ES-I3 (cell line): ENCODE measurements around the gene STK10.

Source experiments
- H3K36me3 ChIP-seq: 2 replicates; pipeline ENCODE4 v1.6.1; 2013; ENCODE audit warnings: mild to moderate bottlenecking, low read length, control low read depth, moderate library complexity; ENCODE audit not compliant: insufficient read depth
- H3K4me1 ChIP-seq: 2 replicates; pipeline ENCODE4 v1.6.1; 2013; ENCODE audit warnings: mild to moderate bottlenecking, control low read depth, low read length; ENCODE audit not compliant: insufficient read depth
- H3K9ac ChIP-seq: 2 replicates; pipeline ENCODE4 v1.6.1; 2013; ENCODE audit warnings: low read depth, mild to moderate bottlenecking, low read length, moderate library complexity
- H3K9me3 ChIP-seq: 2 replicates; pipeline ENCODE4 v1.6.1; 2013; ENCODE audit warnings: mild to moderate bottlenecking, low read length, moderate library complexity; ENCODE audit not compliant: control insufficient read depth, insufficient read depth

The STK10 gene

DNA sequence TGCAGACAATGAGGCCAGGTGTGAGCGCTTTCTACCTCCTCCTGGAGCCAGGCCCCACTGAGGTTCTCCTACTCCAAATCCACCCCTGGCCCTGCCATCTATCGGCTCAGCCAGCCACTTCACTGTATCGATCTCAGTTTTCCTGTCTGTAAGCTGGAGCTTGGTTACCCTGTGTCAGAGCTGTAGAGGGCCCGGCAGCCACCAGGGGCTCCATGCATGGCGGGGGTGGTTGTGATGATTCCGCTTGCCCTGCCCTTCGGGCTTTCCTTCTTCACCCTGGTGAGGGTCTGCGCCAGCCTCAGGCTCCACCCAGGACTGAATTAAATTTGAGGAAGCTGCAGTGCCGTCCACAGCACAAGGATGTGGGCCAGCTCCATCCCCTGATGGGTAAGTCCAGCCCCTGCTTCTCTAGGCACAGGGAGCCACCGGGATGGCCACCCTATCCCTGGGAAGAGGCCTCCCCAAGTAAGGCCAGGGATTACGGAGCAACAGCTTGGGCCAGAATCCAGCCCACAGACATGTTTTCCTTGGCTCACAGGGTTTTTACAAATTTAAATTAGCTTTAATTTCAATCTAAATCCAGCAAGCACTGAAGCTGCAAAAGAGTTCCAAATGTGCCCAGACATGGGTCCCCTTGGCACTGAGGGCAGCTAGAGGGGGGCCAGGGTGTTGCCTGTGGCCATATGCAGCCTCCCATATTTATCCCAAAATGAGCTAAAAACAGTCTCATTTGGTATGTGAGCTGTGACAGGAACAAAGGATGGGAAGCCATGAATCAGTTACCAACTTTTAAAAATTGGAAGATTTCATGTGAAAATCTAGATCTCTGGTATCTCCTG is 92.4 kb downstream of the STK10 start:
- peaks cover 6% of the 10 kb centered on the region for H3K4me1 ChIP-seq
- H3K36me3 ChIP-seq = peaks cover 10% of the 10 kb centered on the region

DNA sequence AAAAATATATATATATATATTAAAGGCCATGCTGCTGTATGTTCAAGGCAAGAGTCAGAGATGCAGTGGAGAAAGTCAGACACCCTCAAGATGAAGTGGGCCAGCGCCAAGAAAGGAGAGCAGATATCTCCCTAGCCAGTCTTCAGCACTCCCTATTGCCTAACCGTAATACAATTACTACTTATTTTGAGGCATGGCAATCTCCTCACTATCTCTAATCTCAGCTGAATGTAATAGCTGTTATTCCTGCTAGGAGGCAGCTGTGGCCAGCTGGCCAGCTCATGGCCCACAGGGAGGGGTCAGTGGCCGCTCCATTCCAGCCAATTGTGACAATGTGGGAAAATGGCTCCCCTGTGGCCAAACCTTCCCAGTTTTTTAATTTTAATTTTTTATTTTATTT is 94.1 kb downstream of the STK10 start:
- H3K36me3 ChIP-seq = peaks cover 10% of the 10 kb centered on the region
- H3K4me1 ChIP-seq = peaks cover 6% of the 10 kb centered on the region
- H3K9me3 ChIP-seq = no peaks in the 10 kb centered on the region
- no peak overlapping the region for H3K9ac ChIP-seq

More for the DNA sequence above, 92.4 kb downstream of the STK10 start:
- Histone ChIP-seq H3K9me3 (no peaks in the 10 kb centered on the region), H3K9ac (no peak overlapping the region)

DNA sequence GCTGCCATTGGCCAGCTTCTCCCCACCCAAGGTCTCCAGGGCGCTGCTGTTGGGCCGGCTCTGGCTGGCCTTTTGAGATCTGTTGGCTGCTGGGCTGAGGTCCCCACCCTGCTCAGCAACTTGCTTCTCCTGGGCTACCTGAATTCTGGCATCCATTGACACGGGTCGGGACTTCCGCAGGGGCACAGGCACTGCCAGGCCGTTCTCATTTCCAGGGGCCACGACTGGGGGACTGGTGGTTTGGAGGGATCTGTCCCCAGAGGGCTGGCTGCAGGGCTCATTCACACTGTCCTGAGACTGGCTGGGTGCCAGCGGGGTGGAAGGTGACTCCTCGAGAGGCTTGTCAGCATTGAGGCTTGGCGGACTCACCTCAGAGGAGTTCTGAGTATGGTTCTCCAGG is 94.5 kb downstream of the STK10 start:
- Histone ChIP-seq H3K9ac (no peak overlapping the region), H3K9me3 (no peaks in the 10 kb centered on the region), H3K36me3 (peaks cover 10% of the 10 kb centered on the region), H3K4me1 (peaks cover 6% of the 10 kb centered on the region)

DNA sequence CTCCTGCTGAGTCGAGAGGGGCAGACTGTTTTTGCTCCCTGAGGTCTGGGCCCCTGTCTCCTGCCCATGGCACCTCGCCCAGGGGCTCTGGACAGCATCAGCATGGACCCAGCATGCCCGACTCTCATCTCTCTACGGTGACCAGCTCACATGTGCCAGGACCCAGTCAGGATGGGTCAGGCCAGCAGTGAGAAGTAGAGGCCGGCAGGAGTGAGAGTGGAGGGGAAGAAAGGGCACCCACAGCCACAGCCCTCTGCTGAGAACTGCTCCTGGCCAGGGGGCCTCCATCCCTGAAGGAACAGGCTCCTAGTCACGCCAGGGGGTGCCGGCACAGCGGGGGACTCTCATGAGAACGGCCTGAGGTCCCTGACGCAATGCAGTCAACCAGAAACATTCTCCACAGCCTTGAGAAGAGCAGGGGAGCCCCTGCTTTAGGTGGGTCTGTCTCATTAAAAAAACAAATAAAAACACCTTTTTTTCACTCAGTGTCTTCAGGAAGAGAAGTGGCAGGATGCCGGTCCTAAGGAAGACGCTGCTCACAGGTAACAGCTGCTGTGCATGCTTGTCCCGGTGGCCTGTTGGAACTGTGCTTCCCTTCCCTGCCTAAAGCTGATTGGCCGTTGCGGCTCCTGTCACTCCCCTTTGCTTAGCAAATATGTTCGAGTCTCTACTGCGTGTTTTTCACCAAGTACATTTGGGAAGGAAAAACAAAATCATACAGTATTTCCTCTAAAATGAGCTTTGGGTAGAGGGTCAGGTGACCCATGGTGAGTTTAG is 95.9 kb downstream of the STK10 start:
- H3K9me3 ChIP-seq = no peaks in the 10 kb centered on the region
- H3K9ac ChIP-seq = no peak overlapping the region
- H3K36me3 ChIP-seq = peaks cover 10% of the 10 kb centered on the region
- H3K4me1 ChIP-seq = peaks cover 6% of the 10 kb centered on the region

GRCh38 chr5:172090976-172091547 is 97.0 kb downstream of the STK10 start:
- Histone ChIP-seq H3K36me3 (peaks cover 9% of the 10 kb centered on the region), H3K9ac (no peak overlapping the region), H3K9me3 (no peaks in the 10 kb centered on the region), H3K4me1 (peaks cover 6% of the 10 kb centered on the region)

GRCh38 chr5:172089298-172090117 is 98.5 kb downstream of the STK10 start:
- Histone ChIP-seq H3K4me1 (no peaks in the 10 kb centered on the region; the same call in 1 of the 2 replicates), H3K36me3 (peaks cover 7% of the 10 kb centered on the region), H3K9ac (no peak overlapping the region), H3K9me3 (no peaks in the 10 kb centered on the region)

DNA sequence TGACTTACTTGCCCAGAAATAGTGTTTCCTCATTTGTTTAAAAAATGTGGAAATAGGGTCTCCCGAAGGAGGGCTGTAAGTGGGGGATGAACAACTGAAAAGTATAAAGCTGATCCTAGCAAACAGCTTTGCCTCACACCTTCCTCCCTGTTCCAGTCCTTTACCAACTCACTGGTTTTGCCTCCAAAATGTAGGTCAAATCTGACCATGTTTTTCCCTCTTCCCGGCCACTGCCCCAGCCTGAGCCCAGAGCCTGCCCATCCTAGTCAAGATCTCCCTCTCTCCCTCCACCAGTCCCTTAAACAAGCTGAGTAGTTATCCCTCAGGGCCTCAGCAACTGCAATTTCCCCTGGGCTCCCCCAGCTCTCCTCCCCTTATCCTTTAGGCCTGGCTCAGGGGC is 99.2 kb downstream of the STK10 start:
- Histone ChIP-seq H3K9ac (no peak overlapping the region), H3K36me3 (peaks cover 7% of the 10 kb centered on the region)

GRCh38 chr5:172086194-172086975 is 101.6 kb downstream of the STK10 start:
- Histone ChIP-seq H3K9me3 (no peaks in the 10 kb centered on the region), H3K4me1 (no peaks in the 10 kb centered on the region; the same call in 1 of the 2 replicates), H3K9ac (no peak overlapping the region), H3K36me3 (peaks cover 7% of the 10 kb centered on the region; the same call in 1 of the 2 replicates)

More for the DNA sequence above, 99.2 kb downstream of the STK10 start:
- no peaks in the 10 kb centered on the region; the same call in 1 of the 2 replicates for H3K4me1 ChIP-seq
- H3K9me3 ChIP-seq = no peaks in the 10 kb centered on the region

GRCh38 chr5:172085738-172086137 is 102.3 kb downstream of the STK10 start:
- peaks cover 7% of the 10 kb centered on the region; the same call in 1 of the 2 replicates for H3K36me3 ChIP-seq
- no peaks in the 10 kb centered on the region for H3K9me3 ChIP-seq
- H3K4me1 ChIP-seq = no peaks in the 10 kb centered on the region; the same call in 1 of the 2 replicates
- no peak overlapping the region for H3K9ac ChIP-seq

DNA sequence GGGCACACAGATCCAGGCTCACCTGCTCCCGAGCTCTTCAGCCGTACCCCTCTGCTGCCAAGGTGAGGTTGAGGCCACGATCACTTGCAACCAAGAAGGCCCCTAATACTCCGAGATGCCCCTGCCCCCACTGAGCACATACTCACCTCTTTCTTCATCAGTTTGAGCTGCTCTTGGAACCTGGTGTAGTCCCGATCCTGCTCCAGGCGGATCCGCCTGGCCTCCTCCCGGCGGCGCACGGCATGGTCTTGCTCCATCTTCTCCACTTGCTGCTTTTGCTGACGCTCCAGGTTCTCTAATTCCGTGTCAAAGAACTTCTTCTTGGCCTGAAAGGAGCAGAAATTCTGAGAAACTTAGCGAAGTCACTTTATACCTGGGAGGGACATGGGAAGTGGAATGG is 105.8 kb downstream of the STK10 start:
- H3K36me3 ChIP-seq = peaks cover 7% of the 10 kb centered on the region; the same call in 1 of the 2 replicates
- no peaks in the 10 kb centered on the region for H3K9me3 ChIP-seq
- peaks cover 9% of the 10 kb centered on the region for H3K4me1 ChIP-seq
- no peak overlapping the region for H3K9ac ChIP-seq

- no peak overlapping the region for H3K9ac ChIP-seq
- no peaks in the 10 kb centered on the region for H3K9me3 ChIP-seq
- peaks cover 7% of the 10 kb centered on the region; the same call in 1 of the 2 replicates for H3K36me3 ChIP-seq
- H3K4me1 ChIP-seq = peaks cover 15% of the 10 kb centered on the region
These were observed 108.1 kb downstream of the STK10 start for GRCh38 chr5:172079876-172080275.

DNA sequence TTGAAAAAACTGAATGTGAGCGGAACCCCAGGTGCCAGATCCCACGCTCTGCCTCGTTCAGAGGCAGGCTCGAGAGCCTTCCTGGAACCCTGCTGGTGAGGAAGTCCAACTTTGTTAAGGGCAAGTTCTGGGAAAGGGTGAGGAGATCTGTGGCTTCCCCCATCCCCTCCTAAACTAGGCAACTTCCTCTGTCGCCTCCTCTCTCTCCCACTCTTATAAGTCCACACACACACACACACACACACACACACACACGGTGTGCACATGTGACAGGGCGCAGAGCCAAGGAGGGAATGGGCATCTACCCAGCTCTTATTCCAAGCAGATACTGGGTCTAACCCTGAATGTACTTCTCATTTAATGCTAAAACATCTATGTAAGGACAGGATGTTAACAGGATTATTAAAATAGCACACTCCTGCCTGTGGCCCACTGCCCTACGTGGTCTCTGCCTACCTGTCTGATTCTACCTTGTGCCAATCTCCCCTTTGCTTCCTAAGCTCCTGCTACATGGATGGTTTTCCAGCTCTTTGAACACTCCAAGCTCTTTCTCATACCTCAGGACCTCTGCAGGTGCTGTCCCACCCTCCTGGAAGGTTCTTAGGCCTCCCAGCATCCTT is 109.2 kb downstream of the STK10 start:
- peaks cover 7% of the 10 kb centered on the region; the same call in 1 of the 2 replicates for H3K36me3 ChIP-seq
- H3K9ac ChIP-seq = no peak overlapping the region

More for the DNA sequence above, 109.2 kb downstream of the STK10 start:
- Histone ChIP-seq H3K9me3 (no peaks in the 10 kb centered on the region), H3K4me1 (peaks cover 15% of the 10 kb centered on the region)
